ENCODE results near the gene ABCC1.
"Not testable (repeated sequence)": the region's sequence is repeated elsewhere in the genome, so short reads cannot be mapped to it uniquely, and the experiment has no call there.

ABCC1 gene

GRCh38 chr16:15949210-15950160 is at the start of gene ABCC1:
Gene ABCC1, plus strand, starts transcription at chr16:15949616. Its CDS starts 136 bp downstream, at chr16:15949752.
- peak; percentile 41 to 42 for DNase-seq (ENCODE audit: low read depth in 2 of 2)

DNA sequence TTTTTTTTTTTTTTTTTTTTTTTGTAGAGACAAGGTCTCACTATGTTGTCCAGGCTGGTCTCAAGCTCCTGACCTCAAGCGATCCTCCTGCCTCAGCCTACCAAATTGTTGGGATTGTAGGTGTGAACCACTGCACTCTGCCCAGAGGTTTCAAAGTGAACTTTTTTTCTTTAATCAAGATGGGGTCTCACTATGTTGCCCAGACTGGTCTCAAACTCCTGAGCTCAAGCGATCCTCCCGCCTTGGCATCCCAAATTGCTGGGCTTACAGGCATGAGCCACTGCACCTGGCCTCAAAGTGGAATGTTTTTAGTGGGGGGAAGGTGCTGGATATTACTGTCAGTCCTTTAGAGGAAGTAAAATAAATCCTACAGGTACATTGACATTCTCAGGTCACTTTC is 49.1 kb upstream of the ABCC1 start:
- DNase-seq (ENCODE audit: low read depth in 2 of 2) = no peak

- no peak for DNase-seq (ENCODE audit: low read depth in 2 of 2)
Observed at GRCh38 chr16:15900901-15901500, 48.4 kb upstream of the ABCC1 start.

GRCh38 chr16:15903960-15904359 is 45.5 kb upstream of the ABCC1 start:
- DNase-seq (ENCODE audit: low read depth in 2 of 2) = no peak

DNA sequence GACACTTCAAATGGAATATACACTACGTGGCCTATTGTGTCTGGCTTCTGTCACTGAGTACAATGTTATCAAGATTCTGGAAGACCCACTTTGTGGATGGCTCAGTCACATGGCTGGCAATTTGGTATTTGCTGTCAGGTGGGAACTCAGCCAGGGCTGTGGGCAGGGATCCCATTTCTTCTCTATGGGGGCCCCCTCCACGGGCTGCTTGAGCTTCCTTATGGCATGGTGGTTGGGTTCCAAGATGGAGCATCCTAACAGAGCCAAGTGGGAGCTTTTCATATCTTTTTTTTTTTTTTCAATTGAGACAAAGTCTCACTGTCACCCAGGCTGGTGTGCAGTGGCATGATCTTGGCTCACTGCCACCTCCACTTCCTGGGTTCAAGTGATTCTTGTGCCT is 43.0 kb upstream of the ABCC1 start:
- DNase-seq (ENCODE audit: low read depth in 2 of 2) = no peak

GRCh38 chr16:15907863-15908478 is 41.4 kb upstream of the ABCC1 start:
- DNase-seq (ENCODE audit: low read depth in 2 of 2) = peak in 1 of 2 donors; percentile 19

DNA sequence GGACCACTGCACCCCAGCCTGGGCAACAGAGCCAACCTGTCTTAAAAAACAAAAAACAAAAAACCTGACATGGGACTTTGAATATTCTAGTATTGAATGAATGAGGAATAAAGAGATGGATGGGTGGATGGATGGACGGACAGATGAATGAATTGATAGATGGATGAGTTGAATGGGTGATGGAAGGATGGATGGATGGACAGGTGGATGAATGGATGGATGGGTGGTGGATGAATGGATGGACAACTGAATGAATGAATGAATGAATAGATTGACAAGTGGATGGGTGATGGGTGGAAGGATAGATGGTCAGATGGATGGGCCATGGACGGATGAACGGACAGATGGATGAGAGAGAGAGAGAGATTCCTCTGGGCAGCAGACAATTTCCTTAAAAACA is 38.2 kb upstream of the ABCC1 start:
- DNase-seq (ENCODE audit: low read depth in 2 of 2) = no peak

- no peak for DNase-seq (ENCODE audit: low read depth in 2 of 2)
Observed at GRCh38 chr16:15913046-15913698, 36.2 kb upstream of the ABCC1 start.

- no peak for DNase-seq (ENCODE audit: low read depth in 2 of 2)
Observed at GRCh38 chr16:15915555-15916081, 33.8 kb upstream of the ABCC1 start.

- DNase-seq (ENCODE audit: low read depth in 2 of 2) = no peak
Observed at GRCh38 chr16:15916323-15916722, 33.1 kb upstream of the ABCC1 start.

DNA sequence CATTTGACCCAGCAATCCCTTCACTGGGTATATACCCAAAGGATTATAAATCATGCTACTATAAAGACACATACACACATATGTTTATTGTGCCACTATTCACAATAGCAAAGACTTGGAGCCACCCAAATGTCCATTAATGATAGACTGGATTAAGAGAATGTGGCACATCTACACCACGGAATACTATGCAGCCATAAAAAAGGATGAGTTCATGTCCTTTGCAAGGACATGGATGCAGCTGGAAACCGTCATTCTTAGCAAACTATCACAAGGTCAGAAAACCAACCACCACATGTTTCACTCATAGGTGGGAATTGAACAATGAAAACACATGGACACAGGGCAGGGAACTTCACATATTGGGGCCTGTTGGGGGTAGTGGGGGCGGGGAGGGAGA is 31.1 kb upstream of the ABCC1 start:
- not testable (repeated sequence) for DNase-seq (ENCODE audit: low read depth in 2 of 2)

DNA sequence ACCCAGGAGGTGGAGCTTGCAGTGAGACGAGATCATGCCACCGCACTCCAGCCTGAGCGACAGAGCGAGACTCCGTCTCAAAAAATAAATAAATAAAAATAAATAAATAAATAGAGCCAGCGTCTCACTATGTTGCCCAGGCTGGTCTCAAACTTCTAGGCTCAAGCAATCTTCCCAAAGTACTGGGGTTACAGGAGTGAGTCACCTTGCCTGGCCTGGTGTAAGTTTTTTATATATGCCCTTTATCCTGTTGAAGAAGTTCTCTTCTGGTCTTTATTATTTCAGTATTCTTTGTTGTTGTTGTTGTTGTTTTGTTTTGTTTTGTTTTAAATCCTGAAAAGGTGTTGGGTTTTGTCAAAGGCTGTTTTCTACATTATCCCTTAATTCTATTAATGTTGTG is 30.1 kb upstream of the ABCC1 start:
- DNase-seq (ENCODE audit: low read depth in 2 of 2) = no peak

DNA sequence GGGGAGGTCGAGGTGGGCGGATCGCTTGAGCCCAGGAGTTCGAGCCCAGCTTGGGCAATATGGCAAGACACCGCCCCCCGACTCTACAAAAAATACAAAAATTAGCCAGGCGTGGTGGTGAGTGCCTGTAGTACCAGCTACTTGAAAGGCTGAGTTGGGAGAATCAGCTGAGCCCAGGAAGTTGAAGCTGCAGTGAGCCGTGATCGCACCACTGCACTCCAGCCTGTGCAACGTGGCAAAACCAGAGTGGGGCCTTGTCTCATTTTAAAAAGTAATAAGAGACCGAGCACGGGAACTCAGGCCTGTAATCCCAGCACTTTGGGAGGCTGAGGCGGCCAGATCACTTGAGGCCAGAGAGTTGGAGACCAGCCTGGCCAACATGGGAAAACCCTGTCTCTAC is 24.4 kb upstream of the ABCC1 start:
- no peak for DNase-seq (ENCODE audit: low read depth in 2 of 2)

DNA sequence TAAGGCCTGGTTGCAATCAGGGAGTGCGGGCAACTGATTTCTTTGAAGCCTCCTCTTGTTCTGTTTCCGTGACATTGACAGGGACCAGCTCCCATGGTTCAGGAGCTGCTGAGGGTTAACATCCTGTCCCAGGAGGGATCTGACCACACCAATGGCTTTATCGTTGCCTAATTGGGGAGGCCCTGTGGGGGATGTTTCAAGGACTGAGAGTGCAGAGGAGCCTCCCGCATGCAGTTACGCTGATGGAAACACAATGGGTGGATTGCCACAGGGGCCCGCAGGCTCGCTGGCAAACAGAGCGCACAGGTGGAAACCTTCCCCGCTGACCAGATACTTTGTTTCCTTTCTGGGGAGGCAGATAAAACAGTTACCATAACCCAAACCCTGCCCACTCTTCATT is 23.8 kb upstream of the ABCC1 start:
- DNase-seq (ENCODE audit: low read depth in 2 of 2) = no peak

GRCh38 chr16:15928261-15929104 is 20.9 kb upstream of the ABCC1 start:
- DNase-seq (ENCODE audit: low read depth in 2 of 2) = no peak

GRCh38 chr16:15932939-15933338 is 16.5 kb upstream of the ABCC1 start:
- DNase-seq (ENCODE audit: low read depth in 2 of 2) = no peak

GRCh38 chr16:15933781-15934180 is 15.6 kb upstream of the ABCC1 start:
- no peak for DNase-seq (ENCODE audit: low read depth in 2 of 2)

DNA sequence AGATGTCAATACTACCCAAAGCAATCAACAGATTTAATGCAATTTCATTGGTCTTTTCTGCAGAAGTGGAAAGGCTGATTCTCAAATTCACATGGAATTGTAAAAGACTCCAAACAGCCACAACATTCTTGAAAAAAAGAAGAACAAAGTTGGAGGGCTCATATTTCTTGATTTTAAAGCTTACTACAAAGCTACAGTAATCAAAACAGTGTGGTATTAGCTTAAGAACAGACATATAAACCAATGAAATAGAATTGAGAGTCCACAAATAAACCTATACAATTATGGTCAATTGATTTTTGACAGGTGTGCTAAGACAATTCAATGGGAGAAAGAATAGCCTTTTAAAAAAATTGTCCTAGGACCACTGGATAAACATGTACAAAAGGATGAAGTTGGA is 14.4 kb upstream of the ABCC1 start:
- DNase-seq (ENCODE audit: low read depth in 2 of 2) = no peak

GRCh38 chr16:15936809-15937208 is 12.6 kb upstream of the ABCC1 start:
- DNase-seq (ENCODE audit: low read depth in 2 of 2) = not testable (repeated sequence)

DNA sequence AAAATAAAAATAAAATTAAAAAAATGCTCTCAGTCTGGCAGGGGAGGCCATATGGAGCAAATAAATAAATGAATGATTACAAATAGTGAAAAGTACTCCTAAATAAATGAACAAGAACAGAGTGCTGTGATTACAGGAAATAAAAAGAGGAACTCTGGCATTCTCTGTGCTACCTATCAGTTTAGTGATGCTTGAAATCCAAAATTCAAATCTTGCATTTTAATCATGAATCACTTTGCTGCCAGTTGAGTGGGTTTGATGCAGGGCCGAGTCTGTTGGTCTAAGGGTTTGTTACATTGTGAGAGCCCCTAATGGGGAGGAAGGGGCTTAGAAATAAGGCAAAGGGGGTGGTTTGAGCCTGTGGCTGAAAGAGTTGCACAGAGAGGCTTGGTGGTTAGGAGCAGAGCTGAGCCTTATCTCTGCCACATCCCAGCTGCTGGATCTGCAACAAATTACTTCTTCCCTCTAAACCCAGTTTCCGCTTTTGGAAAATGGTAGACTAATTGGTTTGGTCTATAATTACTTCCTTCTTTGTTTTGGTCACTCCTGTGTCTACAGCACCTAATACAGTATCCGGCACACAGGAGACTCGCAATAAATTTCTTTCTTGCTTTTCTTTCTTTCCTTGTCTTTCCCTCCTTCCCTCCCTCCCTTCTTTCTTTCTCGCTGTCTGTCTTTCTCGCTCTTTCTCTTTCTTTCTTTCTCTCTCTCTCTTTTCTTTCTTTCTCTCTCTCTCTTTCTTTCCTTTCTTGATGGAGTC is 6.3 kb upstream of the ABCC1 start:
- no peak for DNase-seq (ENCODE audit: low read depth in 2 of 2)
